SK-N-MC (cell line): ENCODE results near the gene DENR.

Source experiments
- EZH2 ChIP-seq: fragments of 200-600 bp; sonication (generic); IDR thresholded peaks from one replicate; pipeline ENCODE4 v1.6.1; 2017; ENCODE audit warnings: antibody characterized with exemption
- FOXP2 ChIP-seq: optimal IDR thresholded peaks from 2 replicates; pipeline ENCODE3; 2011; ENCODE audit warnings: mild to moderate bottlenecking, moderate library complexity; ENCODE audit not compliant: insufficient read depth; ENCODE audit errors: extremely low read length, control extremely low read depth
- POLR2AphosphoS5 ChIP-seq: IDR thresholded peaks from 2 replicates; pipeline ENCODE4 v1.6.1; 2012; ENCODE audit warnings: mild to moderate bottlenecking, low read depth, low read length, borderline replicate concordance

DNA sequence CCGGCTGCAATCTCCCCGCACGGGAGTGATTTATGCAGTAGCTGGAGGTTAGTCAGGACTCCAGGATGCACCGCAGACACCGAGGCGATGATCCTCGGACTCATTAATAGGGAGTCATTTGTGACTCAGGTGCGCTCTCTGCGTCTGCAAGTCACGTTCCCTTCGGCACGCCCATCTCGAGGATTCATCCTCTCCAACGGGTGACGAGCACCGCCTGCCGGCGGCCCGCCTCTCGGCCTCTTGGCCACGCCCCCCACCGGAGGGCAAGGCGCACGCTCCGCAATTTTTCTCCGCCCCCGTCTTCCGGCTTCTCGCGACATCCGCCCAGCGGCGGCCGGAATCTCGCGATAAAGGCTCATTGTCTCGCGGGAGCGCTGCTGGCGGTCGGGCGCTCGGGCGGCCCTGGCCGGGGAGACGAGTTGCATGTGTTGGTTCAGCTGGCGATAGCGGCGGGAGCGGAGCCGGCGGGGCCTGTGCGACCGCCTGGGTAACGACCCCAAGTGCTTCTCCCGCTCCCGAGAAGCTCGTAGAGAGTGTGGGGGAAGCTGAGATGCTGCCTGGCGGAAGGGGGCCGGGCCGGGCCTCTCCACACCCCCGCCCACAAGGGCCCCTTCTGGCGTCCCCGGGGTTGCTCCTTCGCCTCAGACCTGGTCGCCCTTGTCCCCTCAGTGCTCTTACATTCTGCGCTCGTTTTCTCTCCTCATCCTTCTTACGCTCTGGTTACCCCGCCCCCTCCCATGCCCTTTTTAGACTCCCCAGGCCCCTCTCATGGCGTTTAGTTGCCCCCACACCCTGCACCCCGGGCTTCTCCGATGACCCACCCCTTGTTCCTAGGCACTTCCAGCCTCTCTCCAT is at the start of gene DENR:
- TF ChIP-seq POLR2AphosphoS5 (peak; percentile 99), EZH2 (no peak), FOXP2 (peak; percentile 93)
